ENCODE results near the gene SLC5A2. TPM values are rescaled to one million over a fixed set of nuclear protein-coding genes. Genes with fewer than 3 reads are reported as not detected.

SLC5A2 gene
- polyA plus RNA-seq, 3 donors = 0.04 TPM; not detected in 2

DNA sequence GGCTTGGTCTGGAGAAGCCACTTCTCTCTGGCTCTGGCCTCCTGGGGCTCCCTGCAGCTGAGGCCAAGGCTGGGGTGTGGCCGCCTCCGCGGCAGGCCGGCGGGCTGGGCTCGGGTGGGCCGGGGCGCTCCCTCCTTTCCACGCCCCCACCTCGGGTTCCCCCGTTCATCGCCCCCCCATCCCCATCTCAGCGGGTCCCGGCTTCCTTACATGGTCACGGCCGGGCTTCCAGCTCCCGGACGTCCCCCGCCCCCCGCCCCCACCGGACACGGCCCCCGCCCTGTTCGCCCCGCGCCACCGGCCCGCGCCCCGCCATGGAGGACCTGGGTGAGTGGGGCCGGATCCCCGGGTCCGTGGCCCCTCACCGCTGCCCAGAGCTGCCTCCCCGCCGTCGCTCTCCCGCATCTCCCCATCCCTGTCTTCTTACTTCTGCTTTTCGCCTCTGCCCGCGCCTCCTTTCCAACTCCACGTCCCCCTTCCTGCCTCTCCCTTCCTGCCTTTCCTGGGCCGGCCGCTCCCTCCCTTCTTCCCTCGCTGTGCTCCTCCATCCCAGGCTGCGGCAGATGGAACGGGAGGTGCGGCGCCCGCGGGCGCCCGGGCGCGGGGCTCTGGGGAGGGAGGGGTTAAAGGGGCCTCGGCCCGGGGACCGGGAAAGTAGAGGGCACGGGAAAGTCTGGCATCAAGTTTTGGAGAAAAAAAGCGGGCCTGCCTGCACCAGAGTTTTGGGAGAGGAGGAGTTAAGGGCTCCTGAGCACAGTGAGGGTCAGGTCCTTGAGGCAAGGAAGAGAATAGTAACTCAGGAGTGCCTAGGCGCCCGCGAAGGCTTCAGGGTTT is 10.8 kb upstream of the SLC5A2 start, which contains the start of gene TGFB1I1:
TGFB1I1 (plus strand) TSS at position 278 of the 834 bp plus-strand sequence; CDS start at position 315, 37 bp downstream.
- Mint-ChIP-seq H3K4me3 (peak within 1 kb of the TSS; percentile 67 to 86), H3K36me3 (peaks cover 8% of the 10 kb centered on the region in 2 donors), H3K27ac (no peak within 1 kb of the TSS), H3K9me3 (peaks cover 5 to 15% (median 7%) of the 10 kb centered on the region in 7 donors), H3K4me1 (peaks cover 31% of the 10 kb centered on the region), H3K27me3 (ENCODE audit: low read depth in 3 of 3) (peaks cover 3 to 51% (median 33%) of the 10 kb centered on the region in 3 donors)
- H3K9me3 ChIP-seq (replicated peaks in 1 of 2; ENCODE audit: control insufficient read depth in 1 of 2, insufficient read depth in 1 of 2, low read length in 2 of 2) = peaks cover 0 to 5% of the 10 kb centered on the region in 2 donors
- DNase-seq = no peak
- intact Hi-C loops (cut with micrococcal nuclease) = no loop called here
- peaks cover 0 to 25% of the 10 kb centered on the region in 2 donors for H3K27me3 ChIP-seq (ENCODE audit: control insufficient read depth in 2 of 2, insufficient read depth in 2 of 2, low read length in 2 of 2)
- H3K9ac ChIP-seq (ENCODE audit: insufficient read depth, low read length, poor library complexity, severe bottlenecking) = no peak within 1 kb of the TSS
- H3K36me3 ChIP-seq (replicated peaks in 1 of 2; ENCODE audit: control insufficient read depth in 1 of 2, insufficient read depth in 2 of 2, low read length in 2 of 2) = peaks cover 0 to 5% of the 10 kb centered on the region in 2 donors
- peaks cover 18 to 26% of the 10 kb centered on the region in 2 donors for H3K4me1 ChIP-seq (ENCODE audit: control insufficient read depth in 1 of 2, insufficient read depth in 2 of 2, low read length in 2 of 2)
- 2% methylated on average over 32 of the region's 63 CpGs for WGBS (ENCODE audit: insufficient coverage)
- H3K27ac ChIP-seq (ENCODE audit: low read depth in 1 of 2, low read length in 2 of 2) = no peak within 1 kb of the TSS
- H2AFZ ChIP-seq (ENCODE audit: insufficient read depth, low read depth, low read length, poor library complexity, severe bottlenecking) = peak within 1 kb of the TSS; percentile 70
- TF ChIP-seq, protein P1, sequence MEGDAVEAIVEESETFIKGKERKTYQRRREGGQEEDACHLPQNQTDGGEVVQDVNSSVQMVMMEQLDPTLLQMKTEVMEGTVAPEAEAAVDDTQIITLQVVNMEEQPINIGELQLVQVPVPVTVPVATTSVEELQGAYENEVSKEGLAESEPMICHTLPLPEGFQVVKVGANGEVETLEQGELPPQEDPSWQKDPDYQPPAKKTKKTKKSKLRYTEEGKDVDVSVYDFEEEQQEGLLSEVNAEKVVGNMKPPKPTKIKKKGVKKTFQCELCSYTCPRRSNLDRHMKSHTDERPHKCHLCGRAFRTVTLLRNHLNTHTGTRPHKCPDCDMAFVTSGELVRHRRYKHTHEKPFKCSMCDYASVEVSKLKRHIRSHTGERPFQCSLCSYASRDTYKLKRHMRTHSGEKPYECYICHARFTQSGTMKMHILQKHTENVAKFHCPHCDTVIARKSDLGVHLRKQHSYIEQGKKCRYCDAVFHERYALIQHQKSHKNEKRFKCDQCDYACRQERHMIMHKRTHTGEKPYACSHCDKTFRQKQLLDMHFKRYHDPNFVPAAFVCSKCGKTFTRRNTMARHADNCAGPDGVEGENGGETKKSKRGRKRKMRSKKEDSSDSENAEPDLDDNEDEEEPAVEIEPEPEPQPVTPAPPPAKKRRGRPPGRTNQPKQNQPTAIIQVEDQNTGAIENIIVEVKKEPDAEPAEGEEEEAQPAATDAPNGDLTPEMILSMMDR (IDR thresholded peaks at IDR 0.05) = no peak
- peak within 1 kb of the TSS; percentile 74 for H3K4me2 ChIP-seq (replicated peaks; ENCODE audit: extremely low read depth, low read length, poor library complexity, severe bottlenecking)
- no peaks in the 10 kb centered on the region for H4K20me1 ChIP-seq (ENCODE audit: insufficient read depth, low read length)
- H3K79me2 ChIP-seq (ENCODE audit: insufficient read depth, low read length) = no peaks in the 10 kb centered on the region
- peak within 1 kb of the TSS in 2 of 3 experiments; percentile 10 to 65 for H3K4me3 ChIP-seq (replicated peaks in 1 of 3; ENCODE audit: low read depth in 2 of 3, low read length in 3 of 3)

- H3K79me2 ChIP-seq (ENCODE audit: insufficient read depth, low read length) = no peaks in the 10 kb centered on the region
- peak overlapping the region in 1 of 3 experiments; percentile 65 for H3K4me3 ChIP-seq (replicated peaks in 1 of 3; ENCODE audit: low read depth in 2 of 3, low read length in 3 of 3)
- H3K27ac ChIP-seq (ENCODE audit: low read depth in 1 of 2, low read length in 2 of 2) = no peak overlapping the region
- Mint-ChIP-seq H3K9me3 (peaks cover 5 to 15% (median 7%) of the 10 kb centered on the region in 7 donors), H3K27ac (no peak overlapping the region), H3K27me3 (ENCODE audit: low read depth in 3 of 3) (peaks cover 3 to 58% (median 39%) of the 10 kb centered on the region in 3 donors), H3K36me3 (peaks cover 3% of the 10 kb centered on the region in 2 donors), H3K4me3 (peak overlapping the region in 1 of 2 donors; percentile 86), H3K4me1 (peaks cover 32% of the 10 kb centered on the region)
- peaks cover 0 to 5% of the 10 kb centered on the region in 2 donors for H3K9me3 ChIP-seq (replicated peaks in 1 of 2; ENCODE audit: control insufficient read depth in 1 of 2, insufficient read depth in 1 of 2, low read length in 2 of 2)
- intact Hi-C loops (cut with micrococcal nuclease) = no loop called here
- TF ChIP-seq, protein P1 (IDR thresholded peaks at IDR 0.05) = peak; percentile 29
- no peaks in the 10 kb centered on the region for H4K20me1 ChIP-seq (ENCODE audit: insufficient read depth, low read length)
- peak in 2 of 3 donors; percentile 16 to 39 for DNase-seq
- H2AFZ ChIP-seq (ENCODE audit: insufficient read depth, low read depth, low read length, poor library complexity, severe bottlenecking) = no peak overlapping the region
- 74% methylated on average over 17 of the region's 20 CpGs for WGBS (ENCODE audit: insufficient coverage)
- H3K36me3 ChIP-seq (replicated peaks in 1 of 2; ENCODE audit: control insufficient read depth in 1 of 2, insufficient read depth in 2 of 2, low read length in 2 of 2) = no peaks in the 10 kb centered on the region
- no peak overlapping the region for H3K9ac ChIP-seq (ENCODE audit: insufficient read depth, low read length, poor library complexity, severe bottlenecking)
- peak overlapping the region; percentile 74 for H3K4me2 ChIP-seq (replicated peaks; ENCODE audit: extremely low read depth, low read length, poor library complexity, severe bottlenecking)
- peaks cover 25 to 33% of the 10 kb centered on the region in 2 donors for H3K4me1 ChIP-seq (ENCODE audit: control insufficient read depth in 1 of 2, insufficient read depth in 2 of 2, low read length in 2 of 2)
- H3K27me3 ChIP-seq (ENCODE audit: control insufficient read depth in 2 of 2, insufficient read depth in 2 of 2, low read length in 2 of 2) = peaks cover 0 to 27% of the 10 kb centered on the region in 2 donors
Measured at GRCh38 chr16:31472709-31473203, 10.2 kb upstream of the SLC5A2 start.

Measured in CD14-positive monocyte (primary cell).